GM19099 (cell line): ENCODE results near the gene EWSR1.

Experiments used
- POLR2A ChIP-seq: IDR thresholded peaks from 3 replicates; pipeline ENCODE4 v1.6.1; 2011; ENCODE audit warnings: low read depth; ENCODE audit not compliant: insufficient read length; ENCODE audit errors: extremely low read depth

The EWSR1 gene

DNA sequence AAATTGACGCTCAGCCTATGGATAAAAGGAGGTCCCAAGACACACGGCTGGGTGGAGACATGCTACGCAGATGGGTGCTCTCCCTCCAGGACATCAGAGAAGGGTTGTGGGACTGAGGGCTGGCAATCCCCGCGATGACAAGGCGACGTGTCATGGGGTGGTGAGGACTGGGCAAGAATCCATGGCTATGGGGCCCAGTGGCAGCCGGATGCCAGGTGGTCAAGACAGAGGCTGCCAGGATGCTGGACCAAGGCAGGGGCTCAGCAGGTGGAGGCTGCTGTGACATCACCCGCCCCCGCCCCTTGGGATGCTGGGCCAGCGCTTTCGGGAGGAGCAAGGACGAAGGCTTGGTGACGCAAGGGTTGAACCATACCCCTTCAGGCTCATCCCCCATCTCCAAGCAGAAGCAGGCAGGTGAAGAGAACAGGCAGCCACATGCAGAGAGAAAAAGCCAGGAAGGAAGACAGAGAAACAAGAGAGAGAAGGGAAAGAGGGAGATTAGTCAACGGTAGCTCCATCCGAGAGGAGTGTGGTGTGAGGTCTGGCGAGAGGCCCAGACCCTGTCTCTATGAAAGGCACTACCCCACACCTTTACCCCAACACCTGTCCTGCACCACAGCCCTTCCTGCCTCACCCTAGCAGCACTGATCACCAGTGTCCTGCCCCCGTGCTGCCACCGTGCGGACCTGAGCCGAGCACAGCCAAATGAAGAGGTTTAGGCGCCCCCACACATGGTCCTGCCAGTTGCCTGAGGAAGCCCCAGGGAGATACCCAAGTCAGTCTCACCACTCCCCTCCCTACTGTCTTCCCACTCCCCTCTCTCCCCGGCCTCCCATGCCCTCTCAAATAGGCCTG, 71.5 kb downstream of the EWSR1 start:
- TF ChIP-seq POLR2A = no peak

DNA sequence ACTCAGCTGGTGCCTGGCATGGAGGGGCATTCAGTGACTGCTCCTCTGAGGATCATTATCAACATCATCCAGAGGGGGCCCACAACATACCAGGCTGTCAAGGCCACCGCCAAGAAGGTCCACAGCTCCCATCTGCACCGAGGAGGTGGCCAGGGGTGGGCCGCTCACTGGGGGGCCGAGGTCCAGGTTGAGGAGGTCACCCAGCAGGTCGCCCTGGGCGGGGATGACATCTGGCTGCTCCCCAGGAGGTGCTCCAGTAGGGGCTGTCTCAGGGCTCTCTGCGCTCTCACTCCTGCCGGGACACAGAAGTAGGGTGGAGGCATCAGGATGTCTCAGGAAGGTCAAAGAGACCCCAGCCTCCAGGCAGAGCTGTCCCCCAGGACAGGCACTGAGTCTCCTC, 72.5 kb downstream of the EWSR1 start:
- TF ChIP-seq POLR2A = no peak

DNA sequence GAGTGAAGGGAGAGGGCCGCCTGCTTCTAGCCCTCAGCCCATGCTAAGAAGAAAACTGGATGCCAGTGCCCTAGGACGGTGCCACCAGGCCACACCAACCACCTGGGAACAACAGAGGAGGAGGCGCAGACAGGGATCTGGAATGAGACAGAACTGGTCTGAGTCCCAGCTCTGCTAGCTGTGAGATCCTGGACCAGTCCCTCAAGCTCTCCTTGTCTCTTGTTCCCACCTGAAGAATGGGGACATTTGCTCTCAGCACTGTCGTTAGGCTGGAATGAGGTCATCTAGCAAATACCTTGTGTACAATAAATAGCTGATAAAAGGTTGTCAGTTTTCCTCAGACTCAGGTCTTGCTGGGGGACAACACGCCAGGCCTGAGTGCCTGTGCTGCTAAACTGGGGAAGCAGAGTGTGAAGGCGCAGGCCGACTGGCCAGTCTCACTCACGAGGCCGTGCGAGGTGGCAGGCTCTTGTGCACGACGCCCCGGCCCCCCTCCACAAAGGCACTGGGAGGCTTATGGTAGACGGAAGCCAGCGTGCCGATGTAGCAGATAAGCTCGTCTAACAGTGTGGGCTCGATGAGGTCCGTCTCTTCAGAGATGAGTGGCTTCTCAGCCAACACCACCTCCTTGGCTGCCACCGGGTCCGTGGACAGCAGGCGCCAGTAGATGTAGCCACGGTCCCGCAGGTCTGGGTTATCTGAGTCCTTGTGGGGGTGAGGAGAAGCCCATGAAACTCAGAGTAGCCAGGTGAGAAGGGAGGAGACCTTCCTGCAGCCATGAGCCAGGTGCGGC, 73.2 kb downstream of the EWSR1 start:
- no peak for TF ChIP-seq POLR2A

DNA sequence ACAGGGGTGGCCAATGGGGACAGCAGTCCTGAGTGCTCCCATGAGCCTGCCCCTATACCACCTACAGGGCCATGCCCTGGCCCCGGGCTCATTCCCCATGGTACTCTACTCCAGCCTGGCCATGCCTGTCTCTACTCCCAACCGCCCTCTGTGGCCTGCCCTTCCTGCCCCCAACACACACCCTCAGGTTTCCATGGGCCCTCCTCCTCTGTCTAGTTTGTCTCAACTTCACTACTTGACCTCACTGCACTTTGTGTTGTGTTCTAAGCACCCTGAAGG, 73.7 kb downstream of the EWSR1 start:
- no peak for TF ChIP-seq POLR2A

DNA sequence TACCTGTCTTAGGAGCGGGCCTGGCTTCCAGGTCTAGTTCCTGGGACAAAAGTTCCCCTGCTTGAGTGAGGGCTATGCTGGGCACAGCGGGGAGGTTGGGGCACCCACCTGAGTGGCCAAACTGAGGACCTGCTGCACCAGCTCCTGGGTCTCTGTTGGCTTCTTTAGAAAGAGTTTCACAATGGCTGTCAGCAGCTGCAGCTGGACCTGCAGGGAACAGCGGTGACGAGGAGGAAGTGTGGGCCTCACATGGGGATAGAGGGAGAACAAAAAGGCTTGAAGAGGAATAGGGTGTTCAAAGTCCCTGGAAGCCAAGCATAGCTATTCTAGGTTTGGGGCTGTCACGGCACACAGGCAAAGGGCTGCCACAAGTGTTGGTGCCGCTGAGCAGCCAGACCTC, 74.1 kb downstream of the EWSR1 start:
- TF ChIP-seq POLR2A = no peak

DNA sequence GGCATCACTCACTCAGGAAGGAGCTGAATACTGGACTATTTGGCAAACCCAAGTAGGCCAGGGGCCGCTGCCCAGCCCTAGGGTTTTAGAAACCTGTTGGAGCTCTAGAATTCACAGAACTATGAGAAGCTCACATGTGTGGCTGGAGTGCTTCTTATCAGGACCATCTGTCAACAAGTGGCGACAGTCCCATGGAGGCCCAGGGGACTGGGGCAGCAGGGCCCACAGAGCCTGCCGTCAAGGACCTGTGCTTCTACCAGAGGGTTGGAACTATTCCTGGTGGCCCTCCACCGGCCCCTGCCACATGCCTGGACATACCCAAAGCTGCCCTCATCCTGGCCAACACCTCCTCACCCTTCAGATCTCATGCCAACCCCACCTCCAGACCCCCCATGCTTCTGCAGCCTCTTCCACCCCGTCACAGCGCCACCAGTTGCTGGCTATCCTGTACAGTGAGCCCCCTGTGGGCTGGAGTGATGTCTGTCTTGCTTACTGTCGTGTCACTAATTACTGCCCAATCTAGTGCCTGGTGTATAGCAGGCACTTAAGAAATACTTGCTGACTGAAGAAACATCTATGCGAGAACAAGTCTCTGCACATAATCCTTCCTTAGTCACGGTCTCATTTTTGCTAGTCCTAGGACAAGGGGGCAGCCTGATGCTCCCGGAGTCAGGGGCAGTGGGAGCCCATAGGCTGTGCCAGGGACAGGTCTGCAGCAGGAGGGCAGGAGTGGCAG, 74.7 kb downstream of the EWSR1 start:
- no peak for TF ChIP-seq POLR2A

DNA sequence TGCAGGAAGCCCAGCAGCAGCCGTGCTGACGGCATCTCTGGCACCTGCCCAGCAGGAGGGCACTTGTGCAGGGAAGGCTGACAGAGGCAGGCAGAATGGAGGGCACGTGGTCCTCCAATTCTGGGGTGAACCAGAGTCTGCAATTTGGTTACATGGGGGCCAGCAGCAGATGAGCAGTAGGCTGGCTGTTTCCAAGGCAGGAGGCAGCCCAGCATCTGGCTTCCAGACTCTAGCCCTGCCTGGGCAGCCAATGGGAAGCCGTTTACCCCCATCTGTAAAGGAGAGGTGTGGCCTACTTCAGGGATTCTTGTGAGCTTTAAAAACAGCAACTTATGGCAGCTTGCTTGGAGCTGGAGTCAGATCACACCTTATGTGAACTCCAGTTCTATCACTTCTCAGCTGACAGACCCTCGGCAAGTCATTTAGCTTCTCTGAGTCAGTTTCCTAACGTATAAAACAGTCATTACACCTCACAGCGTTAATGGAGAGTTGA, 75.3 kb downstream of the EWSR1 start:
- TF ChIP-seq POLR2A = no peak

DNA sequence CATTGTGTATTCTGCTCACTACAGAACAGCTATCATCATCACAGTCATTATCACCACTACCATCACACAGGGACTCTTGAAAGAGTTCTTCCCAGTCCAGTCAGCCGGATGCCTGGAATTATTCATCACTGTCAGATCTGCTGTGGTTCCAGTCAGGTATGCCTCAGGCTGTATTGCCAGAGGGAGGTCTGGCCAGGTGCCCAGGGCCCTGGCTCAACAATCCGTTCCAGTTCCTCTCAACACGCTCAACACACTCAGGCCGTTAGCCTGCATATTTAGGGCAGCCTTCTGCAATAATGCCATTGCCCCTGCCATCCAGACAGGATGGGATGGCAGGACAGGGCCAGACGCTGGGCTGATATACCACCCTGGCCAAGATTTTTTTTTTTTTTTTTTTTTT, 76.1 kb downstream of the EWSR1 start:
- TF ChIP-seq POLR2A = no peak

DNA sequence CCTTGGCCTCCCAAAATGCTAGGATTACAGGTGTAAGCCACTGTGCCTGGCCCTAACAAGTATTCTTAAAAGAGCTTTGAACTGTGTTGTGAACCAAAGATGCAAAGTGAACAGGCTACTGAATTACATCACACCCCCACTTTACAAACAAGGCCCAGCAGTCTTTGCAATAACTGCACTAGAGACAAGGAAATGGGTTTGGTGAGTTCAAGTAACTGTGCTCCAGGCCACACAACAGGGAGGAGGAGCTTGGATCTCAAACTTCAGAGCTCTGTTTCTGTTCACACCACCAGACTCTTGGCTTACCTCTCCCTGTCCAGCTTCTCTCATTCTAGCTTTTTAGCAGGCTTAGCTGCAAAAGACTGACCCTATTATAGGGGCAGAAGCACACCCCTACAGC, 77.9 kb downstream of the EWSR1 start:
- TF ChIP-seq POLR2A = no peak

DNA sequence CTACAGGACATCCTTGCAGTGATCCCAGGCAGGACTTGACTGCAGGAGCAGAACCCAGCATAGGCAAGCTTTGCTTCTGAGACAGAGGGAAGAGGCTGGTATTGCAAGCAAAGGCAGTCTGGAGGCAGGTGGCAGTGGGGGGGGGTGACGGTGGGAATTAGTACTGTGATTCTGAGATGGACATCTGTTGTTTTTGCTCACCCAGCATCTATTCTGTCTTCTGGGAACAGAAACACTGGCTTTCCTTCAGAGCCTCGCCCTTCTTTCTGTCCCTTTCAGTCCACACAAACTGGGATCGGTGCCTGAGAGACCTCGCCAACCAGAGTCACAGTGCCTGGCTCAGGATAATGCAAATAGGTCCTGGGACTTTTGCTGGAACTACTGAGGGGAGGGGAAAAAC, 78.6 kb downstream of the EWSR1 start:
- TF ChIP-seq POLR2A = no peak

DNA sequence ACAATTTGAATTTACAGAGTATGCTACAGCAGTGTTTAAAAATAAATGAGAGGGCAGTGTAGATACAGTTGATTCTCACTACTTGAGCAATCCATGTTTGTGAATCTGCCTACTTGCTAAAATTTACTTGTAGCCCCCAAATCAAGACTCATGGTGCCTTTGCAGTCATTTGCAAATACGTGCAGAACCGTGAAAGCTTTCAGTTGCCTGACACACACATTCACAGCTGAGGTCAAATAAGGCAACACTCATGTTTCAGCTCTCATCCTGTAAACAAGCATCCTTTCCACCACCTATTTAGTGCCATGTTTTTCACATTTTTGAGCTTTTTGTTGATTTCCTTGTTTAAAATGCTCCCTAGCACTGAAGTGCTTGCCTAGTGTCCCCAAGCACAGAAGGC, 80.0 kb downstream of the EWSR1 start:
- TF ChIP-seq POLR2A = no peak

DNA sequence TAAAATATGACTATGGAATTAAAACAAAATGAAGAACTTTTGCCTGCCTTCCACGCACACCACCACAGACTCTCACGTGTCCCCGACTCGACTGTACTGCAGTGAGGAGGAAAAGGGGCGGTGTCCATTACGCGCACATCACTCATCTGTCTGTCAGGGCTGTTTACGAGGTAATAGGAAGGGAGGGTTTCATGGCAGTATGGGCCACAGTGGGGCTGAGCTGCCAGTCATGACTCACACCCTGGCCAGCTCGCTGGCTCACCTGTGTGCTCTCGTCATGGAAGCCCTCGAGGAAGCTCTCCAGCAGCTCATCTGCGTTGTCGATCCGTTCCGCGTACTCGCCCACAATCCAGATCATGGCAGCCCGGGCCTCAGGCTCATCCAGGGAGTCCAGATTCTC, 80.9 kb downstream of the EWSR1 start:
- TF ChIP-seq POLR2A = no peak
